Embryonic facial prominence (tissue), 1 donor: Measurements from ENCODE around the gene CPNE6.
A peak's percentile ranks its signal among the peaks of the same experiment; 100 is the strongest.
"Not testable (repeated sequence)": the region's sequence is repeated elsewhere in the genome, so short reads cannot be mapped to it uniquely, and the experiment has no call there.

Experiments
- DNase-seq: peaks from one replicate; pipeline ENCODE4 v3.0.0-alpha.2; 2016; ENCODE audit errors: extremely low spot score

The CPNE6 gene

DNA sequence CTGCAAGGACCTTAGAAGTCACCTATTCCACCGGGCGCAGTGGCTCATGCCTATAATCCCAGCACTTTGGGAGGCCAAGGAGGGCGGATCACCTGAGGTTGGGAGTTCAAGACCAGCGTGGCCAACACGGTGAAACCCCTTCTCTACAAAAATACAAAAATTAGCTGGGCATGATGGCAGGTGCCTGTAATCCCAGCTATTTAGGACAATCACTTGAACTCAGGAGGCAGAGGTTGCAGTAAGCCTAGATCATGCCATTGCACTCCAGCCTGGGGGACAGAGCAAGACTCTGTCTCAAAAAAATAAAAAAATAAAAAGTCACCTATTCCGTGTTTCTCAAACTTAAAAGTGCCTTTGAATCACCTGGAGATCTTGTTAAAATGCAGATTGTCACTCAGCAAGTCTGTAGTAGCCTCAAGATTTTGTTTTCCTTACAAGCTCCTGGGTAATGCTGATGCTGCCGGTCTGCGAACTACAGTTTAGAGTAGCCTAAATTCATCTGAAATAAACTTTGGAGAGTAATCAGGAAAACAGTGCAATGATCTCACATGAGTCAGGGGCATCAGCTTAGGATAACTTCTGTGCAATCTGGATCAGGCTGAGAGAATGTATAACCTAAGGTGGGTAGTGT lies 34.4 kb downstream of the CPNE6 start:
- DNase-seq, result not testable (repeated sequence)

DNA sequence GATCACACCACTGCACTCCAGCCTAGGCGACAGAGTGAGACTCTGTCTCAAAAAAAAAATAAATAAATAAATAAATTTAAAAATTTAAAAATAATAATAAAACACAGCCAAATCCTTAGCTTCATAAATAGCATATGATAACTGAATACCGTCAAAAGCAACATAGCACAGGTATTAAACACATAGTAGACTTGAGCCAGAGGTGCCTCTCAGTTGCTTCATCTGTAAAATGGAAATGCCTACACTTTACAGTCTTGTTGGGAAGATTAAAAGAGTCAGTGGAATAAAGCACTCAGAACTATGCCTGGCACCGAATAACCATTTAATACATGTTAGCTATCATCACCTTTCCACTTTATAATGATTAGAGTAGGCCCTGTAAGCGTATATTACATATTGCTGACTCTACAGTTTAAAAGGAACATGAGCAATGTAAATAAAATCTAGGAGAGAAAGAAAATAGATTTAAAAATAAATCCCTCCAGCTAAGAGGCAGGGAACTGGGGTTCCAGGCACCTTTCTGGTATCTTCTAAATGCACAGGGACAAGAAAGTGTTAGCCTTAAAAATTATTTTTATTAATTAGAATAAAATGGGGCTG lies 35.4 kb downstream of the CPNE6 start:
- no peak for DNase-seq

DNA sequence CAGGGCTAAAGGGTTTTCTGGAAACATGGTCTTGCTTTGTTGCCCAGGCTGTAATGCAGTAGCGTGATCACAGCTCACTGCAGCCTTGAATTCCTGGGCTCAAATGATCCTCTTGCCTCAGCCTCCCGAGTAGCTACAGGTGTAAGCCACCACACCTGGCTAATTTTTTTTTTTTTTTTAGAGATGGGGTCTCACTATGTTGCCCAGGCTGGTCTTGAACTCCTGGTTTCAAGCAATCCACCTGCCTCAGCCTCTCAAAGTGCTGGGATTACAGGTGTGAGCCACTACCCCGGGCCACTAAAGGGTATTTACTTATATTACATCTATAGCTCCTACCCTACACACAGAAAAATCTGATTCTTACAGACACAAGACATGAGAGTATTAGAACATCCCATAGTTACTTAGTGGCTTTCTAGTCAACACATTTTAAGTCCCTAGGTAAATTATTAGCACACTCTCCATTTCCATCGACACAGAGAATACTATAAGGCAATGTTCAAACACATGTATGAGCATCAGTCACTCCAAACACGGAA lies 37.0 kb downstream of the CPNE6 start:
- DNase-seq, result no peak

DNA sequence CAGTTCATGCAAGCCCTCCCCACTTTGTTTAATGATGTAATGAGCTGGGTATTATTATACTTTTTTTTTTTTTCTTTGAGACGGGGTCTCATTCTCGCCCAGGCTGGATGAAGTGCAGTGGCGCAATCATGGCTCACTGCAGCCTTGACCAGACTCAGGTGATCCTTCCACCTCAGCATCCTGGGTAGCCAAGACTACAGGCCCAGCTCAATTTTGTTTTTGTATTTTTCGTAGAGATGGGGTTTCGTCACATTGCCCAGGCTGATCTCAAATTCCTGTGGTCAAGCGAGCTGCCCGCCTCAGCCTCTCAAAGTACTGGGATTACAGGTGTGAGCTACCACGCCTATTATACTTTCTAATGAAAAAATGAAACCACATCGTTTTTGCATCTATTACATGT lies 38.7 kb downstream of the CPNE6 start:
- DNase-seq, result no peak

DNA sequence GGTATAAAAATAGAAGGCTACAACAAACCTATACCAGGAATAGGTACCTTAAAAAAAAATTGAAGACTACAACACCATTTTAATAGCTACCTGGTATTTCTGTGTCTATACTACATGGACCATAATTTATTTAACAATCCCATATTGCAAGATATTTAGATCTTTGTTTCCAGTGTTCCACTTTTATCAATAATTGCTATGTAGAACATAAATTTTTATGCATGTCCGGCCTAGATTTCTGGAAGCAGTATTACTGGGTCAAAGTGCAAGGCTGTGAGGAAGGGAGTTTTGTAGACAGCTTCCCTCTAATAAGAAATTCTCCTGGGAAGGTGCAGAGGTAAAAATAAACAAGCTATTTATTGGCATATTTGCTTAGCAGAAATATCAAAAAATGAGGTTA lies 39.2 kb downstream of the CPNE6 start:
- DNase-seq, result no peak

DNA sequence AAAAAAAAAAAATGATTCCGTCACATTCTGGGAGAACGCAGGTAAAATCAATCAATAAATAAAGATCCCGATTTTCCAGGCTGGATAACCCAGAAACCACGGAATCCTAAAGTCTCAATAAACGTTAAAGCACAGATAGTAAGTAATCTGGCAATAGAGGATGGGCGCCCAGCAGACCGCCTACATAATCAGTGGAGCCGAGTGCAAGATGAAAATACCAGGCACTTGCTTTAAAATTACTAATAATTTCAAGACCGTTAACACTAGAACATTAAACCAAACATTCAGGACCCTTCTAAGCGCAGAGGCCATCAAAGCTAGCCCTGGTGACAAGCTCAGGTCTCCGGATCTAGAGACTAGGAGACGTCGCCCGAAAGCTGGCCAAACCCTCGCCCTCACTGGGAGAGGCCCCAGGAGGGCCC lies 42.0 kb downstream of the CPNE6 start:
- no peak for DNase-seq

DNA sequence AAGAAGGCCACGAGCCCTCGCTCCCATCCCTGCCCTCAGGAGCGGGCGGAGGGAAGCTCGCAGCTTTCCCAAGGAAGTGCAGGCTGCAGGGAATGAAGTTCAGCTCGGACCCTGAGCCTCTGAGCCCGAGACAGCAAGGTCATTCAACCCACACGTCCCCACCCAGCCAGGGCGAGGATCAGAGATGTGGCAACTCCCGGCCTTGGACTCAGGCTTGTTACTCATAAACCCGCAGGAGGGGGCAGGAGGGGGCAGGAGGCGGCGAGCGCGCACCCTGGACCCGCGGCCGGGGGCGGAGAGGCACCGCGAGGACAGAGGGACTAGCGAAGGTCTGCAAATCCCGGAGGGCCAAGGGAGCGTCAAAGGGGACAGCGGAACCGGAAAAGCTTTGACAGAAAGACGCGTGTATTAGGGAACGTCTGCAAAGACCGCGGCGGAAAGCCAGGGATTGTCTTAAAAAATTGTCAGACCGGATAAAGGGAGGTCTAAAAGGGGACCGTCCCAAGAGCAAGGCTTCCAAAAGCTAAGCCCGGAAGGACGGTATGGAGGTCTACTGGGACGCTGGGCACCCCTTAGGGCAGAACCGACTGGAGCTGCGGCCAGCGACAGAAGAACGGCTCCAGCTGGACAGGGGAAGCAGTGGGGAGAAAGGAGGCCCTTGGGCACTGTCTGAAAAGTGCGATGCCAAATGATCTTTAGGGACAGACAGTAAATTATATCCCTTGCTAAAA lies 42.6 kb downstream of the CPNE6 start:
- peak; percentile 55 for DNase-seq

DNA sequence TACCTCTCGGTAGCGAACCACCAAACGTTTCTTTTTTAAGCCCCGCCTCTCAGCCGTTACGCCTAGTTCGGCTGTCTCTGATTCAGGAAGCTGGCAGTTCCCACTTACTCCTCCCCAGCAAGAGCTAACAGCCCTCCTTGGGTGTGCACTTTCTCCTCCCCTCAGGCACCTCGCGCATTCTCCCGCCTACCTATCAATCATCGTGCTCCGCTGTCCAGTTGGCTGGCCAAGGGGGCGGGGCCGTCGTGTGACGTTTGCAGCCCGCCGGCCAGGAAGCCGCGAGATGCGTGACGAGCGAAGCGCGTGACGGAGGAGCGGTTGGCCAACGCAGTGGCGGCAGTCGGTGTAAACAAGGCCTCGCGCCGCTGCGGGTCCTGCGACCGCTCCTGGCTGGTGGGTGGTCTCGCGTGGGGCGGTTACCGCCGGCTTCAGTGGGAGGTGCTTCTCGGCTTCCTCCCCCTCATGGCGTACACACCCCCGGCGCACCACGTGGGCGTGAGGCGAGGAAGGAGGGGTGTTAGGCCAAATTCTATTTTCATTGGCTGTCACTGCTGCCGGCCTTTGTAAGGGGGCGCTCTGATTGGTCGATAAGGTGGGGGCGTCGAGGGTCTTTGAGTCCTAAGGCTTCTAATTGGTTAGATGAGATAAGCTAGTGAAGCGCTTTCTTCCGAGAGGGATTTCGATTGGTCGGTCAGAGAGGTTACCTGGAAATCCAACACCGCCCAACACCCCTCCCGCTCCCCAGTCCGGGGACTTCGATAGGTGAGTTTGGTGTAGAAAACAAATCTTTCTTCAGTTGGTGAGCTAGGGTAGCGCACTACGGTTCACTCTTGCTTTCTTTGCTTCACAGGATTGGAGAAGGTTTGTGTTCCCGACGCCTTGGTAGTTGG lies 43.4 kb downstream of the CPNE6 start, which contains the start of the genes DCAF11 and NRL:
Gene DCAF11 (plus strand): TSS at position 246 of the 890 bp plus-strand sequence. CDS start 818 bp downstream, outside the sequence.
Gene NRL (minus strand): TSS at position 418 of the 890 bp plus-strand sequence. CDS start 32,101 bp downstream, outside the sequence.
- DNase-seq, result peak; percentile 99

DNA sequence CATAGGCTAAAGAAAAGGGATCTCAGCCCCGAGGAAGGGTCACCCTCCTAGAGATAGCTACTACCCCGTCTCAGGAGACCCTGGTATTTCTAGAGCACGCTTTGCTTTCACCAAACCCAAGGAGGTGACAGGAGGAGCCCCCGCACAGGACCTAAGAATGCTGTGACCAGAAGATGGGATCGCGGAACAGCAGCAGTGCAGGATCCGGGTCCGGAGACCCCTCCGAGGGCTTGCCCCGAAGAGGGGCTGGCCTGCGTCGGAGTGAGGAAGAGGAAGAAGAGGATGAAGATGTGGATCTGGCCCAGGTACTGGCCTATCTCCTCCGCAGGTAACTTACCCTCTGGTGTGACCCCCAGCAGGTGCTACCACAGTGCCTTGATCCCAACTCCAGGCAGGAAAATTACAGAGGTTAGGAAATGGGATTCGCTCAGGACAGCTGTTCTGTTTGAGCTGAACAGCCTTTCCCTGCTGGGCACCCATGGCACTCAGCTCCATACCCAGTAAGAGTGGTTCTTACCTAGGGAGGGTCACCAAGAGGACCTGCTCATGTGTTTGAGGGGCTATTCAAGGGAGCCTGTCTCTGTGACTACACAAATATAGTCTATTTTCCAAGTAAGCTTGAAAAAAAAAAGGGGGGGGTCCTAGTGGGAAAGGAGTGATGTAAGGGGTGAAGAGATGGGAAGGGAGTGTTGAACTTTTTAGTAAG lies 44.2 kb downstream of the CPNE6 start:
- no peak for DNase-seq

DNA sequence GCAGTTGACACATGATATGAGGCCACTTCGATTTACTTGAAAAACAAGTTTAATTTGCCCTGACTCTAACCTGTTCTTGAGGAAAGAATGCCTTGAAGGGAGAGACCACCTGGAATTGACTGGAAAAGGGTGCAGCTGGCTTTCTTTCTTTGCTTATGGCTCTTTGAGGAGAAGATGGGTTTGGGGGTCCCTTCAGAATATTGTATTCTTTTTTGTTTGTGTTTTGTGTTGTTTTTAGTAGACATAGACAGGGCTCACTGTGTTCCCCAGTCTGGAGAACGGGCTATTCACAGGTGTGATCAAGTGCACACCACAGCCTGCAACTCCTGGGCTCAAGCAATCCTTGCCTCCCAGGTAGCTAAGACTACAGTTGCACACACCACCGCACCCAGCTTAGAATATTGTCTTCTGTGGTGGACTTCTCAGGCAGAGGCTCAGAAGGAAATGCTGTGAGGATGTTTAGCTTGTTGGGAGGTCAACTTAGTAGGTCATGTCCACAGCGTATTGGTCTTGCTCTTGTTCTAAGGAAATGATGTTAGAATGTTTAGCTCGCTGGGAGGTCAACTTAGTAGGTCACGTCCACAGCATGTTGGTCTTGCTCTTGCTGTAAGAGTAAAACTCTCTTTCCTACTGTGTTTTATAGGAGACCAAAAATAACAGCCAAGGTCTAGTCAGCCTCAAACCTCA lies 44.9 kb downstream of the CPNE6 start:
- no peak for DNase-seq

DNA sequence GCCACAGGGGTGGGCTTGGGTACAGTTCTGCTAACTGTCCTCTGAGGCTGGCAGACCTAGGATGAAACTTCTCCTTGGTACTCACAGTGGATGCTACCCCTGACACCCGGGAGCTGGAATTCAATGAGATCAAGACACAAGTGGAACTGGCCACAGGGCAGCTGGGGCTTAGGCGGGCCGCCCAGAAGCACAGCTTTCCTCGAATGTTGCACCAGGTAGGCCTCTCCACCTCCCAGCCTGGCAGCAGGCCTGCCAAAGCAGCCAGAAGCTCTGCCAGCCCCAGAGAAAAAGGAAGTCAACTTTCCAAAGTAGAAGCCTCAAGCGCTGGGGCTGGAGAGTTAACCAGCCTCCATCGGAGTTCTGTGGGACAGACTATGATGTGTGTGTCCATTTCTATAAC lies 45.8 kb downstream of the CPNE6 start:
- no peak for DNase-seq

DNA sequence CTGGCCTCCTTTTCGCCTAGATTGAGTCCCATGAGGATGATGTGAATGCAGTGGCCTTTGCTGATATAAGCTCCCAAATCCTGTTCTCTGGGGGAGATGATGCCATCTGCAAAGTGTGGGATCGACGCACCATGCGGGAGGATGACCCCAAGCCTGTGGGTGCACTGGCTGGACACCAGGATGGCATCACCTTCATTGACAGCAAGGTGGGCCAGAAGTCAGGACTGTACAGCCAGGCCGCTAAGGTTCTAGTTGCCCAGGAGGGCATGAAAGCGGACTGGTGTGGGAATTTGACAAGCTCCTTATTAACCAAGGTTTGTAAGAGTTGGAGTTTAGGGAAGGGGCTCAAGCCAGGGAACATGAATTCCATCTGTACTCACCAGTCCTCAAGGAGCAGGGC lies 48.3 kb downstream of the CPNE6 start:
- DNase-seq, result no peak

DNA sequence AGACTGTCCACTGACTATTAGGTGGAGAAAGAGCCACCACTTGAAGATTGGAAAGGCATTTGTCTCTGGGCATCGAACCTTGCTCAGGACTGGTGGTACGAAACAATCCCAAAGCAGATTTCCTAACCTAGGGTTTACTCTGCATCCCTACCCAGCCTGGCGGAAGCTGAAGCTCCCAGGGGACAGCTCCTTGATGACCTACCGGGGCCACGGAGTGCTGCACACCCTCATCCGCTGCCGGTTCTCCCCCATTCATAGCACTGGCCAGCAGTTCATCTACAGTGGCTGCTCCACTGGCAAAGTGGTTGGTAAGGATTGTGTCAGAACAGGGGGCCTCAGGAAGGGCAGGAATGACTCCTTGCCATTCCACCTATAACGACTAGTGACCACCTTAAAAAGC lies 49.8 kb downstream of the CPNE6 start:
- no peak for DNase-seq

DNA sequence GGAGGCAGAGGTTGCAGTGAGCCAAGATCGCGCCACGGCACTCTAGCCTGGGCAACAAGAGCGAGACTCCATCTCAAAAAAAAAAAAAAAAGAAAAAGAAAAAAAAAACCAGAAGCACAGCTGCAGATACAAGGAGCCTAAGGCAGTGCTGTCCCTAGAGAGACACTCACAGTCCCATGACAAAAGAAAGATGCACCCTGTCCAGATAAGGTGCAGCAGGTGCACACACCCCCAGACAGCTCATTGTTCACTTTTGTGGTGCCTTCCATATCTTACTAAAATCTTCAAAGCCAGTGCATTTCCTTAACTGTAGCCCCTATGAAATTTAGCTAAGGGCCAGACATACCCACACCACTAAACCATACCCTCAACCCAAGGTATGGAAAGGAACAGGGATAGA lies 51.1 kb downstream of the CPNE6 start:
- DNase-seq, result no peak

DNA sequence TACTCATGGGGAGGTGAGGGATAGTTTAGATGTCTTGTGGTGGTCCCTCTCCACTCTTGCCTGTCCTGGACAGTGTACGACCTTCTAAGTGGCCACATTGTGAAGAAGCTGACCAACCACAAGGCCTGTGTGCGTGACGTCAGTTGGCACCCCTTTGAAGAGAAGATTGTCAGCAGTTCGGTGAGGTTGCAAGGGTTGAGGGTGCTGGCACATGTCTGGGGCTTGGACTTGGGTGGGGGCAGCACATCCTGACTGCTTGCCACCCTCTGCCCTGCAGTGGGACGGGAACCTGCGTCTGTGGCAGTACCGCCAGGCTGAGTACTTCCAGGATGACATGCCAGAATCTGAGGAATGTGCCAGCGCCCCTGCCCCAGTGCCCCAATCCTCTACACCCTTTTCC lies 51.5 kb downstream of the CPNE6 start:
- no peak for DNase-seq

DNA sequence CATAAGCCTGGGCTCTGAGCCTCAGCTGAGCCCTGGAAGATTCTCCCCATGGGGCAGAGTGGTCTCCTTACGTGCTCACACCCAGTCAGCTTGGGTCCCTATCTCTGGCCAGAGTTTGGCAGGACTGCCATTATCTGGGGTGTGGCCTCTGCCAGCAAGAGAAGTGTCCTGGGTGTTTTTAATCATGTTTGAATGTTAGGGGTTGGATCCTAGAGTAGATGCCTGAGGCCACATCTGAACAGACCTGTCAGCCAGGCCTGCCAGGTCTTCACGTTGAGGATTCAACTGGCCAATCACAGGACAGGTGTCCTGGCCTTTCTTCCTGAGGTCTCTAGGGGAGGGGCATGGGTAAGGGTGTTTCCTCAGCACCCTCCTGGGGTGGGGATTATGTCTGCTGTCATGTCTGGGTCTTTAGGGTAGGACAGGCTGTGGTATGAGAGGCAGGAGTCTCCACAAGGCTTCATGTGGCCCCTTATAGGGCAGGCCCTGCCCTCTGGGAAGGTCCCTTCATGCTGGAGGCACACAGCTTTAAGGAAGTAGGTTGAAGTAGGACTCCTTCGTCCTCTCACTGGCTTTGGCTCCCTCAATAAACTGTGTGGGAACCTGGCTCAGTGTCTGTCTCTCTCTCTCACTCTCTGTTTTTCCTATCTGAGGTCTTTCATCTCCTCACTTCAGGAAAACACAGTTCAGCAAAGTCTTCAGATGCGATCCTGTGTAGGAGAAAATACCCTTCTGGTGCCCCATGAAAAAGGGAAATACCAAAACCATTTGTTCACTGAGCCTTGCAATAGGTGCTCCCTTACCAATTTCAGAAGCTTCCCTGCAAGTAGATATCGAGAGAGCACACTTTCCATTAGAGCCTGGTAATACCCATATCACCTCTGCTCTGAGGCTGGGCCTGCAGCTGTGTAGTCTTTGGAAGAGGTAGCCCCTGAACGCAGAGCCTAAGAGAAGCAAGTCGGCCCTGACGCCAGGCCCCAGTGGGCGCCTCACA lies 52.4 kb downstream of the CPNE6 start:
- DNase-seq, result no peak

DNA sequence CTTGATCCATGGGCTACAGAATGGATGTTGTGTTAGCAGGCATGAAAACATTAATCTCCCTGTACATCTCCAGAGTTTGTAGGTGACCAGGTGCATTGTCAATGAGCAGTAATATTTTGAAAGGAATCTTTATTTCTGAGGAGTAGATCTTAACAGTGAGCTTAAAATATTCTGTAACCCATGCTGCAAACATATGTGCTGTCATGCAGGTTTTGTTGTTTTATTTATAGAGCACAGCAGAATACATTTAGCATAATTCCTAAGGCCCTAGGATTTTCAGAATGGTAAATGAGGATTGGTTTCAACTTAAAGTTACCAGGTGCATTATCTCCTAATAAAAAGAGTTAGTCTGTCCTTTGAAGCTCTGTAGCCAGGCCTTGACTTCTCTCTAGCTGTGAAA lies 55.6 kb downstream of the CPNE6 start:
- DNase-seq, result no peak

DNA sequence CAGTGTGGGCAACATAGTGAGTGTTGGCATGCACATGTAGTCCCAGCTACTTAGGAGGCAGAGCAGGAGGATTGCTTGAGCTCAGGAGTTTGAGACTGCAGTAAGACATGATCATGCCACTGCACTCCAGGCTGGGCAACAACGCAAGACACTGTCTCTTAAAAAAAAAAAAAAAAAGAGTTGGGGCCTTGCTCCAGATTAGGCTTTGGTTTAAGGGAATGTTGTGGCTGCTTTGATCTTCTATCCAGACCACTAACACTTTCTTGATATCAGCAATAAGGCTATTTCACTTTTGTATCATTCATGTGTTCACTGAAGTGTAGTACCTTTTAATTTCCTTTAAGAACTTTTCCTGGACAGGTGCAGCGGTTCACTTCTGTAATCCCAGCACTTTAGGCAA lies 56.3 kb downstream of the CPNE6 start:
- no peak for DNase-seq
